Measurements from ENCODE around the gene APBB1. TPM values are rescaled to one million over a fixed set of nuclear protein-coding genes. Genes with fewer than 3 reads are reported as not detected.

The APBB1 gene
- total and polyA plus RNA-seq, 10 of the 15 experiments (the other 5 are each of a cell fraction or from before 2014, with no cell fraction given), result 0.31 to 10.6 (median 5.4) TPM

- FAIRE-seq (no peak), ATAC-seq (no peak), DNase-seq (ENCODE audit: low read depth, low spot score) (no peak)
- TF ChIP-seq REST (IDR thresholded peaks at IDR 0.05; ENCODE audit: low read depth, low read length) (no peak), E2F8 (IDR thresholded peaks at IDR 0.05; ENCODE audit: low read depth, partially characterized antibody) (no peak), POLR2A (IDR thresholded peaks at IDR 0.05; ENCODE audit: low read depth, low read length) (no peak; the same call in 1 of the 2 replicates), CREM (IDR thresholded peaks at IDR 0.05; ENCODE audit: low read depth) (no peak), ZZZ3 (IDR thresholded peaks at IDR 0.05; ENCODE audit: control insufficient read depth, insufficient read length, low read depth) (no peak), WRNIP1 (IDR thresholded peaks at IDR 0.05; ENCODE audit: borderline replicate concordance, low read depth, low read length) (no peak)
- intact Hi-C loops (cut with micrococcal nuclease; ENCODE audit: unreplicated experiment) (no loop called here), in situ Hi-C loops (cut with MboI) (no loop called here)
- Histone ChIP-seq H3K9me3 (replicated peaks; ENCODE audit: control insufficient read depth, insufficient read depth, low read length) (no peaks in the 10 kb centered on the region), H3K4me2 (ENCODE audit: control insufficient read depth, insufficient read depth) (no peak overlapping the region), H2AFZ (ENCODE audit: control insufficient read depth, low read depth, low read length) (no peak overlapping the region), H3K27ac (ENCODE audit: control insufficient read depth, insufficient read depth) (no peak overlapping the region), H4K20me1 (ENCODE audit: control insufficient read depth, insufficient read depth) (no peaks in the 10 kb centered on the region), H3K79me2 (ENCODE audit: control insufficient read depth, insufficient read depth, low read length) (no peaks in the 10 kb centered on the region), H3K9ac (ENCODE audit: control insufficient read depth, insufficient read depth, low read length) (no peak overlapping the region), H3K4me1 (ENCODE audit: control insufficient read depth, insufficient read depth, low read length) (peaks cover 6% of the 10 kb centered on the region), H3K4me3 (no peak overlapping the region), H3K36me3 (ENCODE audit: control insufficient read depth in 2 of 2, insufficient read depth in 2 of 2, low read length in 1 of 2) (no peaks in the 10 kb centered on the region), H3K27me3 (replicated peaks in 1 of 2; ENCODE audit: control insufficient read depth in 2 of 2, insufficient read depth in 2 of 2, low read length in 1 of 2) (no peaks in the 10 kb centered on the region)
- SMC1A ChIA-PET (ENCODE audit: uncharacterized antibody, unreplicated experiment), result interaction anchor here (1.9 kb wide), 1 partner anchor 16 kb away, joined by 7 read pairs; no protein-coding TSS in a partner anchor
- POLR2A ChIA-PET, result no interaction called here
- 82% methylated on average over 16 of the region's 16 CpGs for WGBS (ENCODE audit: insufficient coverage, insufficient replicate concordance, low lambda C conversion rate, missing lambda C conversion rate)
- CTCF ChIA-PET, result interaction anchor here (1.0 kb wide), 1 partner anchor 72 kb away, joined by 3 read pairs; no protein-coding TSS in a partner anchor
- RAD21 ChIA-PET (ENCODE audit: unreplicated experiment), result interaction anchor here (0.9 kb wide), 1 partner anchor 48 kb away, joined by 4 read pairs; no protein-coding TSS in a partner anchor
- no TSS peak for BruUV-seq (replicated peaks)
These were observed 23.3 kb downstream of the APBB1 start for GRCh38 chr11:6395470-6396060.

Measured in GM12878 (cell line).